ENCODE results near the gene PAFAH2. TPM values are rescaled to one million over a fixed set of nuclear protein-coding genes. Genes with fewer than 3 reads are reported as not detected.

The PAFAH2 gene
- total and polyA plus RNA-seq, 2 of the 13 experiments (the other 11 are each of a cell fraction or from before 2014, with no cell fraction given) = 6.9 to 9.4 TPM

GRCh38 chr1:26003262-26003661, 5.4 kb upstream of the PAFAH2 start:
- WGBS (ENCODE audit: low lambda C conversion rate) = 12% methylated on average over 4 of the region's 4 CpGs
- in situ Hi-C loops (cut with HindIII; ENCODE audit: extremely low pct_ligation_motif_present, low pct_unique_long_range_greater_than_20kb) = no loop called here
- Histone ChIP-seq H3K27me3 (ENCODE audit: control insufficient read depth in 1 of 2, insufficient read depth in 2 of 2, low read length in 2 of 2) (peaks cover 3 to 13% of the 10 kb centered on the region in 2 experiments; a peak in 3 of 5 replicates), H3K36me3 (replicated peaks in 1 of 2; ENCODE audit: control insufficient read depth in 1 of 2, insufficient read depth in 2 of 2, low read length in 2 of 2) (no peaks in the 10 kb centered on the region), H3K9ac (ENCODE audit: insufficient read depth, low read depth, low read length) (no peak overlapping the region), H4K20me1 (ENCODE audit: insufficient read depth, low read length) (no peaks in the 10 kb centered on the region), H3K27ac (ENCODE audit: extremely low read length, insufficient read depth, low read length) (no peak overlapping the region), H3K4me1 (ENCODE audit: insufficient read depth, low read length) (peaks cover 25% of the 10 kb centered on the region), H3K79me2 (ENCODE audit: insufficient read depth, low read length) (no peaks in the 10 kb centered on the region), H3K4me3 (replicated peaks in 1 of 3; ENCODE audit: insufficient read depth in 1 of 3, low read depth in 2 of 3, low read length in 3 of 3) (no peak overlapping the region), H3K4me2 (ENCODE audit: low read depth, low read length) (no peak overlapping the region), H3K9me3 (ENCODE audit: low read length) (no peaks in the 10 kb centered on the region), H2AFZ (ENCODE audit: low read length) (no peak overlapping the region)
- intact Hi-C loops (cut with micrococcal nuclease; ENCODE audit: unreplicated experiment) = no loop called here
- no peak for FAIRE-seq
- no TSS peak for BruUV-seq (replicated peaks)
- TF ChIP-seq SMC3 (IDR thresholded peaks at IDR 0.05; ENCODE audit: low read length) (no peak), CEBPB (IDR thresholded peaks at IDR 0.05; ENCODE audit: borderline replicate concordance, low read depth, low read length) (peak; percentile 92), CEBPG (CRISPR knock-in tag; IDR thresholded peaks at IDR 0.05) (peak; percentile 76; the same call in 1 of the 2 replicates), NR3C1 (CRISPR knock-in tag; IDR thresholded peaks at IDR 0.05) (no peak)
- ATAC-seq = no peak
- DNase-seq (ENCODE audit: low spot score) = no peak
- ChIA-PET CTCF (ENCODE audit: low intra/inter-chr PET ratio, low total read pairs) (no interaction called here), POLR2A (no interaction called here)

DNA sequence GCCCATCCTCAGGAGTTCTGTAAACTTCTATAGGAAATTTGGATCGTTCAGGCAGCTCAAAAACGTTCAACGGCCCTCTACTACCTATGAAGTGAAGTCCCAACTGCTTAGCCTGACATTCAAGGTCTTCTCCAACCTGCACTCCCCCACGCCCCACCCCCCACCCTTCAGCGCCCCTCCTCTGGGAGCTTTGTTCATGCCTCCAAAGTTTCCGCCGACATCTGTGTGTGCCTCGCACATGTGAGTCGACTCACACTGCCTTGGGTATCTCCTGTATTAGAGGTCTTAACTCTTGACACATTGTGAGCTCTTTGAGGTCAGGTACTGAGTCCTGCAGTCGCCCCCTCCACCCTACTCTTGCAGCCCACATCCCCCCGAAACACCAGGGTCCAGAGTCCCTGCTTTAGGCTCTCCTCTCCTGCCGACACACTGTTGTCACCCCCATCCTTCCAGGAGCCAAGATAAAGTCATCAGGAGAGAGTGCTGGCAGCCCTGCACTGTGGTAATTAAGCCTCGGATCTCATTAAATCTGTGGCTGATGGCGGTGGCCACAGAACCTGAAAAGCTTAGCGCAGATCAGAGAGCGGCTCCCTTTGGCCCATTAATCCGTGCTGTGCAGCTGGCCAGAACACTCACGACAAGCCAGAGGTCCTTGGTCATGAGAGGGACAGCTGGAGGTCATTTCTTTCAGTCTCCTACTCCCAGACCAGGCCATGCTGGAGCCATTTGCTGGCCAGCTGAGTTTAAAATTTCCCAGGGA, 1.4 kb upstream of the PAFAH2 start:
- no TSS peak for BruUV-seq (replicated peaks)
- intact Hi-C loops (cut with micrococcal nuclease; ENCODE audit: unreplicated experiment) (loop anchor here (5.0 kb wide), 1 partner anchor 177 kb away; no protein-coding TSS in a partner anchor), in situ Hi-C loops (cut with HindIII; ENCODE audit: extremely low pct_ligation_motif_present, low pct_unique_long_range_greater_than_20kb) (loop anchor here (5.0 to 10.0 kb wide), 2 partner anchors 102 to 174 kb away; no protein-coding TSS in a partner anchor)
- 88% methylated on average over 18 of the region's 18 CpGs for WGBS (ENCODE audit: low lambda C conversion rate)
- Histone ChIP-seq H3K4me2 (ENCODE audit: low read depth, low read length) (no peak overlapping the region), H3K79me2 (ENCODE audit: insufficient read depth, low read length) (no peaks in the 10 kb centered on the region), H4K20me1 (ENCODE audit: insufficient read depth, low read length) (no peaks in the 10 kb centered on the region), H3K9me3 (ENCODE audit: low read length) (no peaks in the 10 kb centered on the region), H3K27ac (ENCODE audit: extremely low read length, insufficient read depth, low read length) (no peak overlapping the region), H3K27me3 (ENCODE audit: control insufficient read depth in 1 of 2, insufficient read depth in 2 of 2, low read length in 2 of 2) (no peaks in the 10 kb centered on the region; a peak in 1 of 5 replicates), H3K36me3 (replicated peaks in 1 of 2; ENCODE audit: control insufficient read depth in 1 of 2, insufficient read depth in 2 of 2, low read length in 2 of 2) (no peaks in the 10 kb centered on the region), H2AFZ (ENCODE audit: low read length) (peak overlapping the region; percentile 60), H3K4me1 (ENCODE audit: insufficient read depth, low read length) (peaks cover 36% of the 10 kb centered on the region), H3K9ac (ENCODE audit: insufficient read depth, low read depth, low read length) (no peak overlapping the region), H3K4me3 (replicated peaks in 1 of 3; ENCODE audit: insufficient read depth in 1 of 3, low read depth in 2 of 3, low read length in 3 of 3) (no peak overlapping the region)
- no peak for FAIRE-seq
- no peak for TF ChIP-seq ZNF414 (CRISPR knock-in tag; IDR thresholded peaks at IDR 0.05)
- 0 out of 2 replicates have a peak, but pooled peaks have one; percentile 1 for TF ChIP-seq CCDC6 (CRISPR knock-in tag; IDR thresholded peaks at IDR 0.05)
- ChIA-PET CTCF (ENCODE audit: low intra/inter-chr PET ratio, low total read pairs) (interaction anchor here (1.6 to 2.3 kb wide), 2 partner anchors 93 to 104 kb away, joined by 5 to 40 read pairs; partner anchors contain the start of gene STMN1), POLR2A (no interaction called here)
- DNase-seq (ENCODE audit: low spot score) = no peak
- ATAC-seq = no peak
